IPS DF 19.7 (cell line): ENCODE measurements around the gene SAMD11.
"Not testable (repeated sequence)": the region's sequence is repeated elsewhere in the genome, so short reads cannot be mapped to it uniquely, and the experiment has no call there.

Experiments
- DNase-seq: peaks from one replicate; pipeline ENCODE4 v3.0.0-alpha.2; 2013; ENCODE audit warnings: low read depth, low spot score

Gene SAMD11

GRCh38 chr1:975896-976683, 52.4 kb downstream of the SAMD11 start:
- DNase-seq, result no peak

GRCh38 chr1:976791-977190, 53.1 kb downstream of the SAMD11 start:
- DNase-seq, result not testable (repeated sequence)

GRCh38 chr1:978069-978834, 54.5 kb downstream of the SAMD11 start:
- no peak for DNase-seq

- DNase-seq, result no peak
Measured at GRCh38 chr1:978835-979743, 55.4 kb downstream of the SAMD11 start.

- no peak for DNase-seq
Measured at GRCh38 chr1:979744-980072, 56.0 kb downstream of the SAMD11 start.

- DNase-seq, result no peak
Measured at GRCh38 chr1:980137-980571, 56.4 kb downstream of the SAMD11 start.

- no peak for DNase-seq
Measured at GRCh38 chr1:980602-981395, 57.1 kb downstream of the SAMD11 start.

GRCh38 chr1:981491-981954, 57.8 kb downstream of the SAMD11 start:
- DNase-seq, result no peak

- DNase-seq, result no peak
Measured at GRCh38 chr1:981955-982558, 58.3 kb downstream of the SAMD11 start, which contains the start of gene PERM1. PERM1 (minus strand) TSS chr1:982093; CDS start chr1:981029, 1,064 bp downstream.

GRCh38 chr1:982765-983436, 59.2 kb downstream of the SAMD11 start:
- no peak for DNase-seq

- DNase-seq, result no peak
Measured at GRCh38 chr1:983798-984475, 60.2 kb downstream of the SAMD11 start.

- no peak for DNase-seq
Measured at GRCh38 chr1:984476-984814, 60.7 kb downstream of the SAMD11 start.

- no peak for DNase-seq
Measured at GRCh38 chr1:985126-985525, 61.4 kb downstream of the SAMD11 start.

- not testable (repeated sequence) for DNase-seq
Measured at GRCh38 chr1:988061-988460, 64.3 kb downstream of the SAMD11 start.

- not testable (repeated sequence) for DNase-seq
Measured at GRCh38 chr1:991275-991674, 67.6 kb downstream of the SAMD11 start.

- no peak for DNase-seq
Measured at GRCh38 chr1:991895-992294, 68.2 kb downstream of the SAMD11 start.

- DNase-seq, result no peak
Measured at GRCh38 chr1:992362-992761, 68.6 kb downstream of the SAMD11 start.

- DNase-seq, result no peak
Measured at GRCh38 chr1:993379-993995, 69.8 kb downstream of the SAMD11 start.
